Measurements from ENCODE around the gene P3H2. TPM values are rescaled to one million over a fixed set of nuclear protein-coding genes. Genes with fewer than 3 reads are reported as not detected.

The P3H2 gene
- total and polyA plus RNA-seq, 9 of the 15 experiments (the other 6 are each of a cell fraction or from before 2014, with no cell fraction given), result 0.04 to 0.26 (median 0.22) TPM; not detected in 6

GRCh38 chr3:190127195-190127594 lies 6.5 kb upstream of the P3H2 start:
- H2AFZ ChIP-seq (ENCODE audit: low read depth, low read length), result no peak overlapping the region
- intact Hi-C loops (cut with micrococcal nuclease), result no loop called here
- H3K4me3 ChIP-seq, result no peak overlapping the region
- H3K4me2 ChIP-seq (ENCODE audit: insufficient read depth, low read length), result no peak overlapping the region
- no peaks in the 10 kb centered on the region for H3K4me1 ChIP-seq (replicated peaks in 1 of 2; ENCODE audit: control insufficient read depth in 2 of 2, insufficient read depth in 2 of 2, low read length in 2 of 2)
- H3K9ac ChIP-seq (ENCODE audit: insufficient read depth in 1 of 2, low read depth in 2 of 2, low read length in 2 of 2), result no peak overlapping the region
- no peaks in the 10 kb centered on the region for H3K9me3 ChIP-seq (replicated peaks; ENCODE audit: control insufficient read depth, insufficient read depth, low read depth, low read length)
- FAIRE-seq, result no peak
- in situ Hi-C loops (cut with MboI), result no loop called here
- DNase-seq (ENCODE audit: extremely low read depth in 1 of 4, low spot score in 3 of 4), result no peak
- POLR2A ChIA-PET, result no interaction called here
- H3K27ac ChIP-seq (ENCODE audit: extremely low read depth, low read depth, low read length), result no peak overlapping the region
- CTCF ChIA-PET (ENCODE audit: low intra/inter-chr PET ratio), result no interaction called here
- H3K27me3 ChIP-seq (ENCODE audit: control insufficient read depth in 2 of 2, insufficient read depth in 2 of 2, low read length in 2 of 2), result no peaks in the 10 kb centered on the region
- H3K9me1 ChIP-seq (ENCODE audit: control insufficient read depth, insufficient read depth, low read length), result no peaks in the 10 kb centered on the region
- no TSS peak for BruUV-seq (replicated peaks)
- H4K20me1 ChIP-seq (replicated peaks; ENCODE audit: control insufficient read depth, insufficient read depth, low read length), result no peaks in the 10 kb centered on the region
- 6% methylated on average over 1 of the region's 1 CpG for WGBS (ENCODE audit: insufficient coverage, low coverage, missing lambda C conversion rate)
- ATAC-seq, result no peak
- no peaks in the 10 kb centered on the region for H3K36me3 ChIP-seq (ENCODE audit: control insufficient read depth, insufficient read depth, low read length)
- H3K79me2 ChIP-seq (ENCODE audit: control insufficient read depth, insufficient read depth, low read length), result no peaks in the 10 kb centered on the region
- peak; percentile 35; the same call in 1 of the 2 replicates for TF ChIP-seq MAFF (IDR thresholded peaks at IDR 0.05; ENCODE audit: low read length)
- TF ChIP-seq C11orf30 (IDR thresholded peaks at IDR 0.05; ENCODE audit: low read depth), result peak; percentile 28; the same call in 1 of the 2 replicates
- TF ChIP-seq KLF6 (CRISPR knock-in tag; IDR thresholded peaks at IDR 0.05; ENCODE audit: borderline replicate concordance), result no peak
- peak; percentile 48 for TF ChIP-seq MAFK (IDR thresholded peaks at IDR 0.05; ENCODE audit: low read length)
- TF ChIP-seq ZNF316 (IDR thresholded peaks at IDR 0.05), result peak; percentile 64
- no peak for TF ChIP-seq ELK1 (CRISPR knock-in tag; IDR thresholded peaks at IDR 0.05)
- TF ChIP-seq MAFG (tag; conservative IDR thresholded peaks at IDR 0.05), result peak; percentile 45; the same call in 1 of the 2 replicates
